ENCODE measurements around the gene ARID1B.

ARID1B gene

GRCh38 chr6:157246048-157246630 lies 469.0 kb downstream of the ARID1B start:
- no peak for ATAC-seq (ENCODE audit: insufficient read depth, low read depth)
- Histone ChIP-seq H3K9ac (ENCODE audit: low read depth, low read length) (no peak overlapping the region), H3K27ac (ENCODE audit: low read length) (no peak overlapping the region), H2AFZ (ENCODE audit: low read depth, low read length) (no peak overlapping the region), H3K36me3 (ENCODE audit: insufficient read depth, low read length) (no peaks in the 10 kb centered on the region), H3K79me2 (ENCODE audit: insufficient read depth, low read length) (no peaks in the 10 kb centered on the region), H3K4me2 (ENCODE audit: insufficient read depth, low read length) (no peak overlapping the region), H3K4me3 (ENCODE audit: low read depth in 1 of 2, low read length in 2 of 2) (no peak overlapping the region), H3K9me3 (ENCODE audit: insufficient read depth, low read length, severe bottlenecking) (peaks cover 4% of the 10 kb centered on the region), H3K27me3 (ENCODE audit: insufficient read depth, low read length, poor library complexity) (no peaks in the 10 kb centered on the region), H3K4me1 (ENCODE audit: insufficient read depth, low read length) (no peaks in the 10 kb centered on the region), H4K20me1 (ENCODE audit: insufficient read depth, low read length) (no peaks in the 10 kb centered on the region)
- TF ChIP-seq EZH2 (IDR thresholded peaks at IDR 0.05; ENCODE audit: borderline replicate concordance, low read depth, low read length, severe bottlenecking) (no peak), CTCF (IDR thresholded peaks at IDR 0.05; ENCODE audit: borderline replicate concordance, extremely low read depth, low read length, poor library complexity, severe bottlenecking) (no peak)
- DNase-seq: no peak

GRCh38 chr6:157246771-157247484 lies 469.8 kb downstream of the ARID1B start:
- no peak overlapping the region for H3K4me3 ChIP-seq (ENCODE audit: low read depth in 1 of 2, low read length in 2 of 2)
- H3K9ac ChIP-seq (ENCODE audit: low read depth, low read length): no peak overlapping the region
- H2AFZ ChIP-seq (ENCODE audit: low read depth, low read length): no peak overlapping the region
- no peaks in the 10 kb centered on the region for H3K4me1 ChIP-seq (ENCODE audit: insufficient read depth, low read length)
- no peak overlapping the region for H3K4me2 ChIP-seq (ENCODE audit: insufficient read depth, low read length)
- no peak overlapping the region for H3K27ac ChIP-seq (ENCODE audit: low read length)
- H3K9me3 ChIP-seq (ENCODE audit: insufficient read depth, low read length, severe bottlenecking): peaks cover 4% of the 10 kb centered on the region
- DNase-seq (no peak), ATAC-seq (ENCODE audit: insufficient read depth, low read depth) (no peak)
- no peak for TF ChIP-seq CTCF (IDR thresholded peaks at IDR 0.05; ENCODE audit: borderline replicate concordance, extremely low read depth, low read length, poor library complexity, severe bottlenecking)
- no peak for TF ChIP-seq EZH2 (IDR thresholded peaks at IDR 0.05; ENCODE audit: borderline replicate concordance, low read depth, low read length, severe bottlenecking)
- no peaks in the 10 kb centered on the region for H3K36me3 ChIP-seq (ENCODE audit: insufficient read depth, low read length)
- H3K79me2 ChIP-seq (ENCODE audit: insufficient read depth, low read length): no peaks in the 10 kb centered on the region
- no peaks in the 10 kb centered on the region for H3K27me3 ChIP-seq (ENCODE audit: insufficient read depth, low read length, poor library complexity)
- H4K20me1 ChIP-seq (ENCODE audit: insufficient read depth, low read length): no peaks in the 10 kb centered on the region

- Histone ChIP-seq H3K4me1 (ENCODE audit: insufficient read depth, low read length) (no peaks in the 10 kb centered on the region), H3K9ac (ENCODE audit: low read depth, low read length) (no peak overlapping the region), H2AFZ (ENCODE audit: low read depth, low read length) (no peak overlapping the region), H3K9me3 (ENCODE audit: insufficient read depth, low read length, severe bottlenecking) (peaks cover 4% of the 10 kb centered on the region), H3K27ac (ENCODE audit: low read length) (no peak overlapping the region), H3K4me2 (ENCODE audit: insufficient read depth, low read length) (no peak overlapping the region), H4K20me1 (ENCODE audit: insufficient read depth, low read length) (no peaks in the 10 kb centered on the region; the same call in 1 of the 2 replicates), H3K79me2 (ENCODE audit: insufficient read depth, low read length) (no peaks in the 10 kb centered on the region), H3K4me3 (ENCODE audit: low read depth in 1 of 2, low read length in 2 of 2) (no peak overlapping the region), H3K36me3 (ENCODE audit: insufficient read depth, low read length) (no peaks in the 10 kb centered on the region), H3K27me3 (ENCODE audit: insufficient read depth, low read length, poor library complexity) (peaks cover 2% of the 10 kb centered on the region)
- no peak for DNase-seq
- no peak for ATAC-seq (ENCODE audit: insufficient read depth, low read depth)
- TF ChIP-seq CTCF (IDR thresholded peaks at IDR 0.05; ENCODE audit: borderline replicate concordance, extremely low read depth, low read length, poor library complexity, severe bottlenecking) (no peak), EZH2 (IDR thresholded peaks at IDR 0.05; ENCODE audit: borderline replicate concordance, low read depth, low read length, severe bottlenecking) (no peak)
Measured at GRCh38 chr6:157248264-157248663, 471.1 kb downstream of the ARID1B start.

All from DND-41 (cell line).